ENCODE results near the gene OLAH.
"Not testable (repeated sequence)": the region's sequence is repeated elsewhere in the genome, so short reads cannot be mapped to it uniquely, and the experiment has no call there.

Gene OLAH

DNA sequence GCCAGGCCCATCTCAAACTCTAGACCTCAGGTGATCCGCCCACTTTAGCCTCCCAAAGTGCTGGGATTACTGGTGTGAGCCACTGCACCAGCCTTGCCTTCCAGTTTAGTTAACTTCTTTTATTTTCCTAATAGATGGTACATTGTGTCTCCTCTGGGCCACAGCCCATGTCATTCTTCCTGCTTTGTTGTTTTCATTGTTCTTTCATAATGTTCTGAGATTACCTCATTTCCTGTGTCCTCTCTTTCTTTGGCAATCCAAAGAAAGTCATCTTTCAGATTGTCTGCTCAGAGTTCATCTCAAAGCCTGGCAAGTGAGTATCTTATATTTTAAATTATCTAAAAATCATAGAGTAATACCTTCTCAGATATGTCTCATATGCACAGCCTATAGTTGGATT lies at the start of gene OLAH:
TSS of gene OLAH (plus strand) at position 270 of the 400 bp plus-strand sequence. CDS start 3,346 bp downstream, outside the sequence.
- DNase-seq (ENCODE audit: low read depth), result no peak

DNA sequence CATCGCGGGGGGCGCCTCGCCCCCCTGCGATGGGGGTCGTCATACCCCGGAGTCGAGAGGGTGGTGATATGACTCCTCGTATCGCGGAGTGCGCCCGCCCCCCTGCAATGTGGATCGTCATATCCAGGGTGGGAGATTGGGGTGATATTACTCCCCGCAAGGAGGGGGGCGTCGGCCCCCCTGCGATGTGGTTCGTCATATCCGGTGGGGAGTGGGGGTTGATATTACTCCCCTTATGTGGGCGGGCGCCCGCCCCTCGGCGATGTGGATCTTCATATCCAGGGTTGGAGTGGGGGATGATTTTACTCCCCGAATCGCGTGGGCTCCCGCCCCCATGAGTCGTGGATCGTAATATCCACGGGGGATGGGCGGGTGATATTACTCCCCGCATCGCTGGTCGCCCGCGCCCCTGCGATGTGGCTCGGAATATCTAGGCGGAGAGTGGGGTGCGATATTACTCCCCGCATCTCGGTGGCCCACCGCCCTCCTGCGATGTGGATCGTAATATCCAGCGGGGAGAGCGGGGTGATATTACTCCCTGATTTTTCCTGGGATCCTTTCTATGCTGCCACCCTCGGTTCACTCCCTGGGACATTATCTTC lies 47.7 kb upstream of the OLAH start:
- DNase-seq (ENCODE audit: low read depth), result no peak

DNA sequence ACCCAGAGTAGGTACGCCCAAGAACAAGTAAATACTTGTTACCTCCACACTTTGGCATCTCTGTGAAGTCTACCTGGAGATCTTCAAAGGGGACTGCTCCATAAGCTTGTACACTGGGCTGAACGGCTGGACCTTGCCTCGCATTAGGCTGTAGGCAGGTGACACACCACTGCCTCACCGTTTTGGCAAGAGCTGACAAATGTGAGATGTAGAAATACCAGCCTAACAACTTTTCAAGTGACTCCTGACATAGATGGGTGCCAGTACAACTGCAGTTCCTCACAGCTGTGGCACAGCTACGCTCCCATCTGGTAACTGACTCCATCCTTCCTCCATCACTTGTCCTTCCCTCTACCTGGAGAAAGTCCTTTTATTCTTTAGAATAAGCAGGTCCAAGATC lies 30.2 kb upstream of the OLAH start:
- DNase-seq (ENCODE audit: low read depth), result not testable (repeated sequence)

DNA sequence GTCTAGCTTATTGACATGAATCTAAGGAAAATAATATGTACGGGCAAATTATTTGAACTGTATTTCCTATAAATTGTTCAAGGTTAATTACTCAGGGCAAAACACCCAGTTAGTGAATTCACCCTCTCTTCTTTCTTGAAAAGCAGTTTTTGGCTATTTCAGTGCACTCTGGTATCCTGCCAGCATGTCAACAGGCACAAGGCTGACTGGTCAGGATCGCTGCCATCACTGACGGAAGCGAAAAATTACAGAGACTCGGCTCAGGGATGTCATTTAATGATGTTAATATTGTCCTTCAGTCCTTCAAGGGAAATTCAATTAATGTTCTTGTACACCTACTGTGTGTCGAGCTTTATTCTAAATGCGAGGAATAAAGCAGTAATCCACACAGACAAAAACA lies 28.3 kb upstream of the OLAH start:
- no peak for DNase-seq (ENCODE audit: low read depth)

DNA sequence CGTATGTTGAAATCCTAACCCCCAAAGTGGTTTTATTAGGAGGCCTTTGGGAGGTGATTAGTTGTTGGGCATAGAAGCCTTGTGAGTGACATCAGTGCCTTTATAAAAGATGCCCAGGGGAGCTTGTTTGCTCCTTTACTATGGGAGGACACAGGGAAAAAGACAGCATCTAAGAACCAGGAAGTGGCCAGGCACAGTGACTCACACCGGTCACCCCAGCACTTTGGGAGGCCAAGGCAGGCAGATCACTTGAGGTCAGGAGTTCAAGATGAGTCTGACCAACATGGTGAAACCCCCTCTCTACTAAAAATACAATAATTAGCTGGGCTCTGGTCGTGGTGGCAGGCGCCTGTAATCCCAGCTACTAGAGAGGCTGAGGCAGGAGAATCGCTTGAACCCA lies 22.8 kb upstream of the OLAH start:
- peak; percentile 4 for DNase-seq (ENCODE audit: low read depth)

DNA sequence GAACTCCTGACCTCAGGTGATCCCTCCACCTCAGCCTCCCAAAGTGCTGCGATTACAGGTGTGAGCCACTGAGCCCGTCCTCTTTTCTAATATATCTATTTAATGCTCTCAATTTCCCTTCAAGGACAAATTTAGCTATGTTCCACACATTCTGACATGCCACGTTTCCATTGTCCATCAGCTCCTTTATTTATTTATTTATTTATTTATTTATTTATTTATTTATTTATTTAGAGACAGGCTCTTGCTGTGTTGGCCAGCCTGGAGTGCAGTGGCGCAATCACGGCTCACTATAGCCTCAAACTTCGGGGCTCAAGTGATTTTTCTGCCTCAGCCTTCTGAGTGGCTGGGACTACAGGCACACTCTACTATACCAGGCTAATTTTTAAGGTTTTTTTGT lies 20.7 kb upstream of the OLAH start:
- DNase-seq (ENCODE audit: low read depth), result not testable (repeated sequence)

DNA sequence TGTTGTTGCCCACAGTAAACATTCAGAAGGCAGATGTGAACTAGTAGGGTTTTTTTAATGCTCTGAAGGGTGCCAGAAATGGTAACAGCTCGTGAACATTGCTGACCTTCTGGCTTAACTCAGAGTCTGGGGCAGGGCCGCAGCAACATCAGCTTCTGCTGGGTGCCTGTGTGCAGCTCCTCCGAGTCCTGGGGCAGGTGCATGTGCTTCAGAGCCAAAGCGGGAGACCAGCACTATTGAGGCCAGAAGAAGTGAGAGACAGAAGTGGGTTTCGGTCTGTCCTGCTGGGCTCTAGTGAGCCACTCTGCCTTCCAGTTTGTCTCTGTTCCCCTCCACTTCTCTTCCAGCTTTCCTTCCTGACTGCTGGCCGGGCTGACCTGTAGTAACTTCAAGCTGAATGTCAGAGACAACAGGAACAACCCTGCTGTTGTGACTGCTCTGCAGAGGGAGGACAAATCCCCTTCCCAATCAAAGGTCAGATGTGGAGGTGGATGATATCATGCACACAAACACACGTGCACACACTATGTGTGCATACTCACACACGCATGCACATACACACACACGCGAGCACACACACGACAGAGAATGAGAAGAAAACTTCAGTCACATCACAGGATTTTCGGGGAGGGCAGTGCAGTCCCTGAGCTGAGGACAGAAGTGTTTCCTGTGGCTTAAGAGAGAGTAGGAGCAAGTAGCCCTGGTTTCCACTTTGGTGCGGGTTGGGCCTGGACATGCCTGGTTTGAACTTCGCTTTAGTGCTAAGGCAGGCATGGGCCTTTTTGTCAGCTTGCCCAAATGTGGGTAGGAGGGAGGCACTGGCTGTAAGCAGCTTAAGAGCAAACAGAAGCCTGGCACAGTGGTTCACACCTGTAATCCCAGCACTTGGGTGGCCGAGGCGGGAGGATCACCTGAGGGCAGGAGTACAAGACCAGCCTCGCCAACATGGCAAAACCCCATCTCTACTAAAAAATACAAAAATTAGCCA lies 19.4 kb upstream of the OLAH start:
- DNase-seq (ENCODE audit: low read depth), result not testable (repeated sequence)

DNA sequence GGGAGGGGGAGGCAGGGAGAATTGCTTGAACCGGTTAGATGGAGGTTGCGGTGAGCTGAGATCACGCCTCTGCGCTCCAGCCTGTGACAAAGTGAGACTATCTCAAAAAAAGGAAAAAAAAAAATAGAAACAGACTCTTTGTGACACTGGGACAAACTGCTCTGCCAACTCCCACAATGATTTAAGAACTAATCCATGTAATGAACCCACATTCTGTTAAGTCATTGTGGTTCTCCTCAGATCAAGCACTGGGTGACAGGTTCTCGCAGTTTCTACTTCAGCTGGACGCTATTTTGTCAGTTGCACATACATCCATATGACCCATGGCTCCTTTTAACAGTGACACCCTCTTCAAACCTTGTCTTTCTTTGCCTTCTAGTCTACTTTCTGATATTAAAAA lies 18.7 kb upstream of the OLAH start:
- DNase-seq (ENCODE audit: low read depth), result not testable (repeated sequence)

DNA sequence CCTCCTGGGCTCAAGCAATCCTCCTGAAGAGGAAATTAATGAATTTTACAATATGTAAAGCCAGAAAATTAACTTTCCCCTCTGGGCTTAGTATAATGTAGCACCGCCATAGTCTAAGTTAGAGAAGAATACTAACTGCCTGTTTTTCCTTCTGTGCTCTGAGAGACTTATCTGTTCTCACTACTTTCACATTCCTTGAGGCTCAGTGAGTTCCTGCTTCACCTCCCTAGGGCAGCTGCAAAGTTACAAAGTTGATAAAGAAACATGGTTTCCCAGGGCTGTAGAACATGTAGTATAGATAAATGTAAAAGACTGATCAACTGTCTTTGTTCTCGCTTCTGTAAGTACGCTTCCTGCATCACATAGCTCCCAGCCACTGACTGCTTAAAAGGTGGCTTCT lies 16.0 kb upstream of the OLAH start:
- DNase-seq (ENCODE audit: low read depth), result no peak

DNA sequence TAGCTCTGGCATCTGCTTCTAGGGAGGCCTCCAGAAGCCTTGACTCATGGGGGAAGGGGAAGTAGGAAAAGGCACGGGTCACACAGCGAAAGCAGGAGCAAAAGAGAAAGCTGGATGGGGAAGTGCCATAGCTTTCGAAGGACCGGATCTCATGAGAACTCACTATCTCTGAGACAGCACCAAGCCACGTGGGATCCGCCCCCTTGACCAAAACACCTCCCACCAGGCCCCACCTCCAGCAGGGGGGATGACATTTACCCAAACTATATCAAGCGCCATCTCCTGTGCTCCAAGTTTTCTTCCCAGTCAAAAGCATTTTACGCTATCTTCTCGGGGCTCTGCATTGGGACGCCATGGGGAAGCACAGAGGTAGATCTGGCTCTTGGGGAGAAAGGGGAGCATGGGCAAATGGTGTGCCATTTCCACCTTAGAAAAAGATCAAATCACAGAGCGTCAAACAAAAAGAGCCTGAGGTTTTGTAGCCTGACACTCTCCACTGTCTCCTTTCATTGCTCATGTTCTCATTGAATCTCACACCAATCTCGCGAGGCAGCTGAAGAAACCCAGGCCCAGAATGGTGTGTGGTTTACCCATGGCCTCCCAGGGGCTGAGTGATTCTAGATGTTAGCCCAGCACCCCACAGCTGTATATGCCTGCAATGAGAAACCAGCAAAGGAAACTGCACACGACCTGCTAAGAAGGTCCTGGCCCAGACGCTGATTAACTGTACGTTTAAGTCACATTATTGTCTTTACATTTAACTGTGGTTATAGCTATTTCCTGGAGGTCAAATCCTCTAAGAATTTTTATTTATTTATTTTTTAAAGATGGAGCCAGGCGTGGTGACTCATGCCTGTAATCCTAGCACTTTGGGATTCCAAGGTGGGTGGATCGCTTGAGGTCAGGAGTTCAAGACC lies 8.1 kb upstream of the OLAH start:
- DNase-seq (ENCODE audit: low read depth), result no peak

DNA sequence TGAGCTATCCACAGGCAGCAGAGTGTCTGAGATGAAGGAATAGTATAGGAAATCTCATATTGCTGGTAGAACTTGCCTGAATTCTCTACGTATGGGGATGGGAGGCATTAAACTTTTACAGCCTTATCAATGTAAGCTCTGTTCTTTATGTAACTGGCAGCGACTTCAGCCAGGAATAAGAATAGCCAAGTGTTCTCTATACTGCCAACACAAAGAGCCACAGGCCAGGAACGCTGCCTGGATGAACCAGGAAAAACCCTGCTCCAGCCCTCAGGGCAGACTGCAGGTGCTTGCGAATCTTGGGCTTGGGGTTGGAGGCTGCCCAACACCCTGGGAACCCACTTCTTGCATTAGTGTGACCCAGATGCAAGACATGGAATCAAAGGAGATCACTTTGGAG lies 6.1 kb upstream of the OLAH start:
- DNase-seq (ENCODE audit: low read depth), result no peak

DNA sequence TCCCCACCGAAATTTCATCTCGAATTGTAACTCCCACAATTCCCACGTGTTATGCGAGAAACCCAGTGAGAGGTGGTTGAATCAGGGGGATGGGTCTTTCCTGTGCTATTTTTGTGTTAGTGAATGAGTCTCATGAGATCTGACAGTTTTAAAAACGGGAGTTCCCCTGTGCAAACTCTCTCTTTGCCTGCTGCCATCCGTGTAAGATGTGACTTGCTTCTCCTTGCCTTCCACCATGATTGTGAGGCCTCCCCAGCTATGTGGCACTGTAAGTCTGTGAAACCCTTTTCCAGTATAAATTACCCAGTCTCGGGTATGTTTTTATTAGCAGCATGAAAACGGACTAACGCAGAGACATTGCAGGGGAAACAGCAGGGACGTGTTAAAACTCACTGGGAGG lies 5.3 kb upstream of the OLAH start:
- no peak for DNase-seq (ENCODE audit: low read depth)

DNA sequence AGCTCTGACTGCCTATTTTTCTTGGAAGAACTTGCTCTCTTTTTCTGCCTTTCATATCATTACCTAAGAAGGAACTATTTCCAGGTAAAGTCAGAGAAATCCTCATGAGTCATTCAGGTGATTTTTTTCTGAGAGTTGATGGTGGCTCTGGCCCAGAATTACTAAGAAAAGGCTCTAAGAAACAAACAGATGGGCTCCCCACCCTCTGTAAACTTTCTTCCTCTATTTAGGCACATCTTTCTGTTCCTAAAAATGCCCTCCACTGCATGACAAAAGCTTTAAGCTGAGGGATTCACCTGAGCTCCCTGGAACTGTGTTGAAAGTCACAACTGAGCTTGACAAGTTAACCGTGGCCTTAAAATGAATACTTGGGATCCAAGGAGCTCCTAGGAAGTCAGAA lies 1.6 kb downstream of the OLAH start:
- DNase-seq (ENCODE audit: low read depth), result no peak

DNA sequence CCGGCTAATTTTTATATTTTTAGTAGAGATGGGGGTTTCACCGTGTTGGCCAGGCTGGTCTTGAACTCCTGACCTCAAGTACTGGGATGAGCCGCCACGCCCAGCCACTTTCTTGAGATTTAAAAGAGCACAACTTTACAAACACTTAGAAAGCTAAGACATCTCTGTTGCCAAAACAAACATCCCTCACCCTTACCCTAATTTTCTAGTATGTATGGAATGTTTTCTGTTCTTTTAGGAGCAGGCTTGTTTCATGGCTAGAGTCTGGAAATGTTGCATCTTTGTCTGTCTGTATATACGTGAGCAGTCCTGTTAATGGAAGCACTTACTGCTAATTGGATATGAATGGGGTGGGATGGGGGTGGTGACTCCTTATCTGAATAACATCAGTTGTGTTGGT lies 2.9 kb downstream of the OLAH start:
- no peak for DNase-seq (ENCODE audit: low read depth)

DNA sequence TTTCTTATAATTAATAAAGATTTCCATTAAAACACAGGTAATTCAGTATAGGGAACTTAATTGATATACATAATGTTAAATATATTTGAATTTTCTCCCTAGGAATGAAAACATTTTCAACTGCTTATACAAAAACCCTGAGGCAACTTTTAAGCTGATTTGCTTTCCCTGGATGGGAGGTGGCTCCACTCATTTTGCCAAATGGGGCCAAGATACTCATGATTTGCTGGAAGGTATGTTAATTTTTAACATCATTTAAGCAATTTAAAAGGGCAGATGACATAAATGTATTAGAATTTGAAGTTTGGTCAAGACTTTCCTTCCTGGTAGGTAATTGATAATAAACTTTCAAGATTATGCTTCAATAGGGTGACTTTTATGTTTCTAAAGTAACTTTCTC lies 5.8 kb downstream of the OLAH start:
- DNase-seq (ENCODE audit: low read depth), result no peak

DNA sequence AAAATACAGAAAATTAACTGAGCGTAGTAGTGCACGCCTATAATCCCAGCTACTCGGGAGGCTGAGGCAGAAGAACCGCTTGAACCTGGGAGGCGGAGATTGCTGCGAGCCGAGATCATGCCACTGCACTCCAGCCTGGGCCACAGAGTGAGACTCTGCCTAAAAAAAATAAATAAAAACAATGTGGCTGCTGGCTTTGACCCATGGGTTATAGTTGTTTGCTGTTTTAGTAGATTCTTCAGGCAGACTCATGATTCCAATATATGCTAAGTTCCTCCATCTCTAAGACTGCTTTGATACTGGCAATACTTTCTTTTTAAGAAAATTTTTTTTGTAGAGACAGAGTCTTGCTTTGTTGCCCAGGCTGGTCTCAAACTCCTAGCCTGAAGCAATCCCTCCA lies 8.4 kb downstream of the OLAH start:
- DNase-seq (ENCODE audit: low read depth), result no peak

DNA sequence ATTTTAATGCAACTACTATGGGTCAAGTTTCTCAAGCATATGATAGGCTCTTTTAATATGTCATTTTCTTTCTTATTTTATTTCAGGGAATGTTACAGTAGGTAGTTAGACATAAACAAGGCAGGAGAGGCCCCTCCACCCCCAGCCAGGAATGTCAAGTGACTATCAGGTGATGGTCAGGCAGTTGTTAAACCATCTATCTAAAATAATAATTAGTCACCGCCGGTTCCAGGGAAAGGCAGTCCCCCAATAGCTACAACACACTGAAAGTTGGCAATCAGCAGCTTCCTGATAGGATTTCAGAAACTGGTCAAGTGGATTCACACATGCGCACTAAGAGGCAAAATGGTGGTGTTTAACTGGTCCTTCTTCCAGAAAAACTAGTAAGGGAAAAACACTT lies 9.3 kb downstream of the OLAH start:
- DNase-seq (ENCODE audit: low read depth), result no peak

DNA sequence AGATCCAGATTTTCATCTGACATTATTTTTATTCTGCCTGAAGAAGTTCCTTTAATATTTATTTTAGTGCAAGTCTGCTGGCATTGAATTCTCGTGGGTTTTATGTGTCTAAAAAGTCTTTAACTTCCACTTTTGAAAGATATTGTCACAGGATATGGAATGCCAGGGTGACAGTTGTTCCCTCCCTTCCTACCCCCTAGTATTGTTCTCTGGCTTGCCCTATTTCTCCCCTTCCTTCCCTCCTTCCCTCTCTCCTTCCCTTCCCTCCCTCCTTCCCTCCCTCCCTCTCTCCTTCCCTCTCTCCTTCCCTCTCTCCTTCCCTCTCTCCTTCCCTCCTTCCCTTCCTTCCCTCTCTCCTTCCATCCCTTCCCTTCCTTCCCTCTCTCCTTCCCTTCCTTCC lies 14.9 kb downstream of the OLAH start:
- DNase-seq (ENCODE audit: low read depth), result no peak

DNA sequence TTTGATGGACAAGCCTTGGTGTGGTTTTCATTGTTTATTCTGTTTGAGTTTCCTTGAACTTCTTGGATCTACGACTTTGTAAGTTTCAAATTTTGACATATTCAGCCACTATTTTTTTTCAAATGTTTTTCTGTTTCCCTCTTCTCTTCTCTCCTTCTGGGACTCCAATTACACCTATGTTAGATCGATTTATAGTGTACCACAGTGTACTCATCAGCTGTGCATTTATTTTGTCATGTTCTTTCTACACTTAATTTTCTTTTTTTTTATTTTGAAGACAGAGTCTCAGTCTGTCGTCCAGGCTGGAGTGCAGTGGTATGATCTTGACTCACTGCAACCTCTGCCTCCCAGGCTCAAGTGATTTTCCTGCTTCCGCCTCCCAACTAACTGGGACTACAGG lies 16.2 kb downstream of the OLAH start:
- DNase-seq (ENCODE audit: low read depth), result no peak

DNA sequence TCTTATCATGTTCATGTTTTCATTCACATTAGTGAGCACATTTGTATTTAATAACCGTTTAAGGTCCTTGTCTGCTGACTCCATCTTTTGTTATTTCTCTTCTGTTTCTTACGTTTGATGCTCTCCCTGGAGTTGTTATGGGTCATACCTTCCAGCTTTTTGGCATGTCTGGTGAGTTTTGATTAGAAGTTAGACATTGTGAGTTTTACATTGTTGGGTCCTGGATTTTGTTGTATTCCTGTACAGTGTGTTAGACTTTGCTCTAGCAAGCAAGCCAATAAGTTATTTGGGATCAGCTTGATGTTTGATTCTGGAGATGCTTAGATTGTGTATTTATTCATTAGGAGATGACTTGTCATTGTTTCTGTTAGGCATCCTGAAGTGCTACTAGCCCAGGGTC lies 16.9 kb downstream of the OLAH start:
- no peak for DNase-seq (ENCODE audit: low read depth)

DNA sequence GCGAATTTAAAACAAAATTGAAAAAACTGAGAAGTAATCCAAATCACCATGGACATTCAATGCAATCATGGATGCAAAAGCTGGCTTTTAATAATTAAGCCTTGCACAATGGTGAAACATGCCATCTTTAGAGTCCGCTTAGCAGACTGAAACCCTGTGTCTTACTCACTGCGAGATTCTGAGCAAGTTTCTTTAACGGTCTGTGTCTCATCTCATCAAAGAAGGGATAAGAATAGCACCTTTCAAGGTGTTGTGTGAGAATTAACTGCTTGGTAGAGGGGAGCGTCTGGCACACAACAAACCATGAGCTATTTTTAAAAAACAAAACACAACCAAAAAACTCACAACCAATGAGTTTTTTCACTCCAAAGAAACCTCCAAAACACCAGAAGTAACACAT lies 23.4 kb downstream of the OLAH start:
- no peak for DNase-seq (ENCODE audit: low read depth)

DNA sequence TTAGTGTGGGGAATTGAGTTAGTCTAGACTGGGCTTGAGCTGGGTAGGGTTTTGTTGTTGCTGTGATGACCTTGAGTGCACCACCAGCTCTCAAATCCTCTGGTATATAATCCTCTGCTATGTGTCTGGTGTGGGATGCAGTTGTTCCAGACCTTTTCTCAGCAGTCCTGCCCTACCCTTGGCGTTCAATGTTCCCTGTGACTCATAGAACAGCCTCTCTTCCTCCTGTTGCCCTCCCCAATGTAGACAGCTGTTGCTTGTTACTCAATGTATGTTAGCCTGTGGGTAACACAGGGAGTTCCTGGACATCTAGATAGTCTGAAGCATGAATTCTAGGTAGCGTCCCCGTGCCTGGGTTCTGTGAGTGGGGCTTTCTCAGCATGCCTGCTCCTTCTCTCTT lies 25.1 kb downstream of the OLAH start:
- DNase-seq (ENCODE audit: low read depth), result no peak

DNA sequence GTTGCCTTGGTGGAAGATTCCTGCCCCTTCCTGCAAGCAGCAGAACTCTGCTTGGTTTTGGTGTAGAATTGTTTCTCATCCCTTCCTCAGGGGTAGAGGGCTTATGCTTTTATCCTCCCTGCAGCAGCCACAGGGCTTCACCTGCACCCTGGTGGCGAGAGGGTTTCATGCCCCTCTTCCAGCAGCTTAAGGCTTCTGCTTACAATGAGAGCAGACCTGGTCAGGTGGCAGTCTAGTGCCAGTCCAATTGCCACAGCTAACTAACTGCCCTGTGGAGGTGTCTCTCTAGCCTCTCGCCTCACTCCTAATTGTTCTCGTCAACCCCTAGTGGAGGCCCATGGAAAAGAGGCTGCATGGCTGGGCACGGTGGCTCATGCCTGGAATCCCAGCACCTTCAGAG lies 25.5 kb downstream of the OLAH start:
- no peak for DNase-seq (ENCODE audit: low read depth)
